Osteocyte (in vitro differentiated cells): ENCODE measurements around the gene SLBP. TPM values are rescaled to one million over a fixed set of nuclear protein-coding genes. Genes with fewer than 3 reads are reported as not detected.

Source experiments
- DNase-seq: peaks from one replicate; pipeline ENCODE4 v3.0.0; 2021; ENCODE audit warnings: mixed read lengths; ENCODE audit not compliant: unreplicated experiment; ENCODE audit errors: extremely low spot score
- H3K27ac Mint-ChIP-seq: one replicate; pipeline ENCODE4 v1.8.0; 2021; ENCODE audit warnings: mild to moderate bottlenecking, mixed read lengths; ENCODE audit not compliant: unreplicated experiment
- H3K27me3 Mint-ChIP-seq: one replicate; pipeline ENCODE4 v1.8.0; 2021; ENCODE audit warnings: mixed read lengths; ENCODE audit not compliant: unreplicated experiment
- H3K36me3 Mint-ChIP-seq: one replicate; pipeline ENCODE4 v1.8.0; 2021; ENCODE audit warnings: mixed read lengths; ENCODE audit not compliant: unreplicated experiment
- H3K4me1 Mint-ChIP-seq: one replicate; pipeline ENCODE4 v1.8.0; 2021; ENCODE audit warnings: mixed read lengths; ENCODE audit not compliant: unreplicated experiment
- H3K4me3 Mint-ChIP-seq: one replicate; pipeline ENCODE4 v1.8.0; 2021; ENCODE audit warnings: mild to moderate bottlenecking, moderate library complexity, mixed read lengths; ENCODE audit not compliant: unreplicated experiment
- H3K9me3 Mint-ChIP-seq: one replicate; pipeline ENCODE4 v1.8.0; 2021; ENCODE audit warnings: mixed read lengths; ENCODE audit not compliant: unreplicated experiment
- CTCF ChIP-seq: fragments of 200-600 bp; sonication (generic); IDR thresholded peaks from 2 replicates; pipeline ENCODE4 v1.5.0; 2021; ENCODE audit warnings: antibody characterized with exemption, mild to moderate bottlenecking, moderate library complexity
- total RNA-seq: library from RNA; stranded (reverse); gene quantifications from 2 replicates; pipeline ENCODE4 v1.2.1, GENCODE V29; 2021

Gene SLBP
- total RNA-seq, 1 donor from 2014 or later, result 49.1 TPM

GRCh38 chr4:1755297-1755696 is 43.2 kb upstream of the SLBP start:
- no peak overlapping the region for H3K27ac Mint-ChIP-seq
- H3K9me3 Mint-ChIP-seq, result no peaks in the 10 kb centered on the region
- no peak overlapping the region for H3K4me3 Mint-ChIP-seq
- H3K27me3 Mint-ChIP-seq, result no peaks in the 10 kb centered on the region
- no peak for DNase-seq
- H3K4me1 Mint-ChIP-seq, result peaks cover 3% of the 10 kb centered on the region
- H3K36me3 Mint-ChIP-seq, result no peaks in the 10 kb centered on the region
- TF ChIP-seq CTCF, result no peak

GRCh38 chr4:1754336-1754735 is 42.2 kb upstream of the SLBP start:
- no peak for DNase-seq
- H3K4me3 Mint-ChIP-seq, result no peak overlapping the region
- H3K4me1 Mint-ChIP-seq, result peaks cover 3% of the 10 kb centered on the region
- H3K27ac Mint-ChIP-seq, result no peak overlapping the region
- no peaks in the 10 kb centered on the region for H3K9me3 Mint-ChIP-seq
- no peaks in the 10 kb centered on the region for H3K36me3 Mint-ChIP-seq
- no peaks in the 10 kb centered on the region for H3K27me3 Mint-ChIP-seq
- no peak for TF ChIP-seq CTCF

GRCh38 chr4:1753697-1754311 is 41.7 kb upstream of the SLBP start:
- H3K27ac Mint-ChIP-seq, result no peak overlapping the region
- H3K9me3 Mint-ChIP-seq, result no peaks in the 10 kb centered on the region
- H3K4me1 Mint-ChIP-seq, result peaks cover 3% of the 10 kb centered on the region
- H3K27me3 Mint-ChIP-seq, result no peaks in the 10 kb centered on the region
- H3K4me3 Mint-ChIP-seq, result no peak overlapping the region
- no peak for DNase-seq
- H3K36me3 Mint-ChIP-seq, result no peaks in the 10 kb centered on the region
- no peak for TF ChIP-seq CTCF

- Mint-ChIP-seq H3K36me3 (no peaks in the 10 kb centered on the region), H3K9me3 (no peaks in the 10 kb centered on the region), H3K27ac (no peak overlapping the region), H3K4me3 (no peak overlapping the region), H3K4me1 (peaks cover 3% of the 10 kb centered on the region), H3K27me3 (no peaks in the 10 kb centered on the region)
- no peak for DNase-seq
- no peak for TF ChIP-seq CTCF
Observed at GRCh38 chr4:1753294-1753696, 41.2 kb upstream of the SLBP start.

GRCh38 chr4:1752284-1753041 is 40.3 kb upstream of the SLBP start:
- Mint-ChIP-seq H3K4me1 (peaks cover 3% of the 10 kb centered on the region), H3K27me3 (no peaks in the 10 kb centered on the region), H3K27ac (no peak overlapping the region), H3K4me3 (no peak overlapping the region), H3K9me3 (no peaks in the 10 kb centered on the region), H3K36me3 (no peaks in the 10 kb centered on the region)
- no peak for TF ChIP-seq CTCF
- DNase-seq, result no peak
